DMS79 treated with DMSO at 0.1 percent for 48 hours (cell line): ENCODE data around the gene AP5S1.
"Not testable (repeated sequence)": the region's sequence is repeated elsewhere in the genome, so short reads cannot be mapped to it uniquely, and the experiment has no call there.

Source experiments
- DNase-seq: peaks from one replicate; lab custom pipeline; 2025; lab: John Stamatoyannopoulos, UW

Gene AP5S1

DNA sequence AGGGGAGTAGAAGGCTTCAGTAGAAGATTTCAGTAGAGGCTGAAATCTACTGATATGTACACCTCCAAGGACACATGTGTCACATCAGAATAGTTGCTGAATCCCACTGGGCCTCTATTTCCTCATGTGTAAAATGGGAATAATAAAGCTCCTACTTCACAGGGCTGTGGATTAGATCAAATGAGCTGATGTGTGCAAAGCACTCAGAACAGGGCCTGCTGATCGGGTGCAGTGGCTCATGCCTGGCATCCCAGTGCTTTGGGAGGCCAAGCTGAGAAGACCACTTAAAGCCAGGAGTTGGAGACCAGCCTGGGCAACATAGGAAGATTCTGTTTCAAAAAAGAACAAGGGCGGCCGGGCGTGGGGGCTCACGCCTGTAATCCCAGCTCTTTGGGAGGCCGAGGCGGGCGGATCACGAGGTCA, 8.1 kb upstream of the AP5S1 start:
- DNase-seq, result no peak

- no peak for DNase-seq
Observed at GRCh38 chr20:3812975-3813847, 7.1 kb upstream of the AP5S1 start.

DNA sequence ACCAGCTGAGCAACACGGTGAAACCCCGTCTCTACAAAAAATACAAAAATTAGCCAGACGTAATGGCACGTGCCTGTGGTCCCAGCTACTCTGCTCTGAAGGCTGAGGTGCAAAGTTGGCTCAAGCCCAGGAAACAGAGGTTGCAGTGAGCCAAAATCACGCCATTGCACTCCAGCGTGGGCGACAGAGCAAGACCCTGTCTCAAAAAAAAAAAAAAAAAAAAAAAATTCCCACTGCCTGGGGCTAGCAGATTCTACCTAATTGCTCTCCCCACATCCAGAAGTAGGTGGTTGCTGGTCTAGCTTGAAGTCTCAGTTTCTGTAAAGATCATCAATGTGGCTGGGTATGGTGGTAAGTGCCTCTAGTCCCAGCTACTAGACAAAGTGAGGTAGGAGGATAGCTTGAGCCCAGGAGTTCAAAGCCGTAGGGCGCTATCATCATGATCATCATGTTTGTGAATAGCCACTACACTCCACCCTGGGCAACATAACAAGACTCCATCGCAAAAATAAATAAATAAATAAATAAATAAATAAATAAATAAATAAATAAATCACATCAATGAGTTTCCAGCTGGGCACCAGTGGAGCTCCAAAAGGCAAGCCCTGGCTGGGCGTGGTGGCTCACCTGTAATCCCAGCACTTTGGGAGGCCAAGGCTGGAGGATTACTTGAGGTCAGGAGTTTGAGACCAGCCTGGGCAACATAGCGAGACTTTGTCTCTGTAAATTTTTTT, 6.3 kb upstream of the AP5S1 start:
- no peak for DNase-seq

DNA sequence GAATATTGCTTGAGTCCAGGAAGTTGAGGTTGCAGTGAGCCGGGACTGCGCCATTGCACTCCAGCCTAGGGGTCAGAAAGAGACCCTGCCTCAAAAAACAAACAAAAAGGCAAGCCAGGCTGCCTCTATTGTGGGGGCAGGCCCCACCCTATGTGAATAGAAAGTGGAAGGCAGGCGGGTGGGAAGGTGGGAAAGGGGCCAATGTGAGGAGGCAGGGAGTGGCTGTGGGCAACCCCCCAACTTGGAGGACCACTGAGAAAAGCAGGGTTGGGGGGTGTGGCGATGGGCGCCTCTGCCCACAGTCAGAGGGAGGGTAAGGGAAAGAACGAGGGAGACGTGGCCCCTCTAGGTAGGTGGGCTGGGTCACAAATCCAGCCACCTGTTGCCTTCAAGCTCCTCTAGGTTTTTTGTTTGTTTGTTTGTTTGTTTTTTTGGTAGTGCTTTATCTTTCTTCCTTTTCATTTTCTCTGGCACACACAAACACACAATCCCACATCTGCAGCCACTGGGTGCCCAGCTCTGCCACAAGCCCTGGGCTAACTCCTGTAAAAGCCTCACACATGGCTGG, 5.3 kb upstream of the AP5S1 start:
- no peak for DNase-seq

GRCh38 chr20:3815703-3816315, 4.5 kb upstream of the AP5S1 start:
- no peak for DNase-seq

DNA sequence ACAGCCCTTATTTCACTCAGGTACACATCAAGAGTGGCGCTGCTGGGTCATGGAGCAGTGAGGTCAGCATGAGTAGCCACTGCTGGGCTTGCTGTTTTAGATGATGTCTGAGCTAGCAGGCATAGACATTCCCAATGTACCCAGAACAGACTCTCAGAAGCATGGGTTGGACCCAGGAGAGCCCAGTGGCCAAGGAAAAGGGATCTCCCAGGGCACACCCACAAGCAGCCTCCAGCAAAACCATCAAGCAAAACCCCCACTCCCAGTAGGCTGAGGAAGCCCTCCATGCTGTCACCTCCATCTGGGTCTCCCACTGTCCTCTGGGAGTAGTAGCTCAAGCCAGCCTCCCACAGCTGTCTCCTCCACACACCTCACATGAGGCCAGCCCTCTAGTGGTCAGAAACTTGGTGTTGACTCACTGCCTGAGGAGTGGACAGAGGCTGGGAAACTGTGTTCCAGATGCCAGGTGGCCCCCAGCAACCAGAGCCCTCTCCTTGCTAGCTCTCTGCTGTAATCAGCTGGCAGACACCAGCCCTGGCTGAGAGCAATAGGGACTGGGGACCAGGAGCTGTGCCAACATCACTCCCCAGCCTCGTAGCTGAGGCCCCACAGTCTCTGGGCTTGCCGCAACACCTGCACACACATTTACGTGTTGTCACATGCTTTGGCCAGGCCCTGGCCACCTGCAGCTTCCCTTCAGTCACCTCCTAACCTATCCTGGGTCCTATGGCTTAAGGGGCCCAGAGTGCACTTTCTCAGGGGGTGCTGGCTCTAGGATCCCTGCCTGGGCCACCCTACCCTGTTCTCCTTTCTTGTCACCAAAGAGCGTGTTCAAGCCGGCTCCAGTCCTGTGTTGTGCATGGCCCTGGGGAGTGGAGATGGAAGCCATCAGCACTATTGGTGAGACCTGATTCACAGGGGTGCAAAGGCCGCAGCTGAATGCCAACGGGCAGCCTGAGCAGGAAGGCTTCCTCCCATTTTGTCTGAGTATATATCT, 1.9 kb upstream of the AP5S1 start:
- peak; percentile 14 for DNase-seq

- no peak for DNase-seq
Observed at GRCh38 chr20:3819411-3820047, 818 bp upstream of the AP5S1 start.

GRCh38 chr20:3820901-3821727, 767 bp downstream of the AP5S1 start:
- no peak for DNase-seq

- no peak for DNase-seq
Observed at GRCh38 chr20:3821996-3822395, 1.6 kb downstream of the AP5S1 start.

DNA sequence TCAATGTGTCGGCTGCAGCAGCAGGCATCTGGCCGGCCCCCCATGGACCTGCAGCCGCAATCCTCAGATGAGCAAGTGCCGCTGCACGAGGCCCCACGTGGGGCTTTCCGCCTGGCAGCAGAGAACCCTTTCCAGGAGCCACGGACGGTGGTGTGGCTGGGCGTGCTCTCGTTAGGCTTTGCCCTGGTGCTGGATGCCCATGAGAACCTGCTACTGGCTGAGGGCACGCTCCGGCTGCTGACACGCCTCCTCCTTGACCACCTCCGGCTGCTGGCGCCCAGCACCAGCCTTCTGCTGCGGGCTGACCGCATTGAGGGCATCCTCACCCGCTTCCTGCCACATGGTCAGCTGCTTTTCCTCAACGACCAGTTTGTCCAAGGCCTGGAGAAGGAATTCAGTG, 3.5 kb downstream of the AP5S1 start:
- DNase-seq, result no peak

DNA sequence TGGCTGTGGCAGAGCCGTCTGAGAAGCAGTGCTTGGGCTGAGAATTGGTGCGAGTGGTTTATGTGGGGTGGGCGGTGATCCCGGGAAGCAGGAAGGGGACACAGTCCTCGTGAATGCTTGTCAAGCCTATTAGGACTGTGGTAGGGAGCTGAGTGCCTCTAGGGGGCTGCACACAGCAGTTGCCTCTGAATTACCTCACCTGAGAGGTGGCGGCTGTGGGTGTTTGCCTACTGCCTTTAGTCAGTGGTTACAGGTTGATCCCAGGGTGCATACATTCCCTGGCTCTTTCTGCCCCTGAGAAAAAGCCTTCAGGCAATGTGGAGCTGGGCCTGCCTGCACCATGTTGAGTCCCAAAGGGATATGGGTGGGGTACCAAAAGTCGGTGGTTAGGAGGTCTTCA, 5.2 kb downstream of the AP5S1 start:
- no peak for DNase-seq

DNA sequence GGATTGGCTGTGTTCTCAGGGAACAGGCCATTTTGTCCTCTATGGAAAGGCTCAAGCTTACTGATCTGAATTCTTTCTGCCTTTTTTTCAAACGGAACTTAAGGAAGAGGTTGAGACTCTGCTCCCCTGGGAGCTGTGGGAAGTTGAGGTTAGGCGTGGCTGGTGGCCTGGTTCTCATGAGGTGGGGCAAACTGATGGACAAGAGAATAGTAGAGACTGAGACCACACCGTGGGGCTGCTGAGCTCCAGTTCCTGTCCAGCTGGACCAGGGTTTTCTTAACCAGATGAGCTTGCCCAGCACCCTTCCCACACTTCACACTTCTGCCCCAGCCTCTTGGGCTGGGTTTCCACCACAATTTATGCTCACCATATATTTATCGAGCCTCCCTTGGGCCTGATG, 6.1 kb downstream of the AP5S1 start:
- no peak for DNase-seq

DNA sequence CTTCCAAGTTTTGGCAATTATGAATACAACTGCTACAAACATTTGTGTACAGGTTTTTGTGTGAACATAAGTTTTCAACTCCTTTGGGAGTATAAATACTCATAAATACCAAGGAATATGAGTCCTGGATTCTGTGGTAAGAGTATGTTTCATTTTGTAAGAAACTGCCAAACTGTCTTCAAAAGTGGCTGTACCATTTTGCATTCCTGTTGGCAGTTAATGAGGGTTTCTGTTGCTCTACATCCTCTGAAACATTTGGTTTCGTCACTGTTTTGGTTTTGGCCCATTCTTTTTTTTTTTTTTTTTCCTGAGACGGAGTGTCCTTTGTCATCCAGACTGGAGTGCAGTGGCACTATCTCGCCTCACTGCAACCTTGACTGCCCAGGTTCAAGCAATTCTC, 8.5 kb downstream of the AP5S1 start:
- DNase-seq, result no peak

GRCh38 chr20:3829891-3830290, 9.5 kb downstream of the AP5S1 start:
- not testable (repeated sequence) for DNase-seq

- DNase-seq, result no peak
Observed at GRCh38 chr20:3836132-3836531, 15.8 kb downstream of the AP5S1 start.

DNA sequence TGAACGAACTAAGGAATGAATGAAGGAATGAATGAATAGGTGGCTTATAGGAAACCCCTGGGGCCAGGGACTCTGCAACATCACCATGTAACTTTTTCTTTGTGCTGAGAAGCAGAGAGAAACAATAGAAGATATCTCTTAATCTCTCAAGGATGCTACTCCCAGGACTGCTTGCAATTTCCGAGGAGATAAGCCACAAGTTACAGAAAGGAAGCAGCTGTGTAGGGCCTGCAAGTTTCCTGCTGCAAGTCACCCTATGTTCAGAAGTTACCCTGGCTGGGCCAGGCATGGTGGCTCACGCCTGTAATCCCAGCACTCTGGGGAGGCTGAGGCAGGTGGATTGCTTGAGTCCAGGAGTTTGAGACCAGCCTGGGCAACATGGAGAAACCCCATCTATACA, 19.0 kb downstream of the AP5S1 start:
- DNase-seq, result no peak

GRCh38 chr20:3840201-3840600, 19.9 kb downstream of the AP5S1 start:
- DNase-seq, result not testable (repeated sequence)

- no peak for DNase-seq
Observed at GRCh38 chr20:3842348-3842930, 22.1 kb downstream of the AP5S1 start.

GRCh38 chr20:3843490-3843889, 23.1 kb downstream of the AP5S1 start:
- DNase-seq, result no peak
